SK-N-SH (cell line): Measurements from ENCODE around the gene UAP1L1. TPM values are rescaled to one million over a fixed set of nuclear protein-coding genes. Genes with fewer than 3 reads are reported as not detected.

ENCODE experiments used
- CTCF ChIA-PET: fragments of 300-600, 350-600 bp; formaldehyde crosslinking; extraction: SDS; loops from one replicate; lab custom pipeline; 2021; lab: Yijun Ruan, JAX
- POLR2A ChIA-PET: fragments of 350-600 bp; sonication (Branson Sonifier 250); formaldehyde crosslinking; extraction: SDS; loops from one replicate; lab custom pipeline; 2020; ENCODE audit warnings: antibody characterized with exemption, inconsistent platforms; lab: Yijun Ruan, JAX
- DNase-seq: peaks from one replicate; pipeline ENCODE4 v3.0.0; 2012
- H2AFZ ChIP-seq: fragments of 200-600 bp; sonication (generic); 2 replicates; pipeline ENCODE4 v1.8.1; 2016; ENCODE audit warnings: antibody characterized with exemption, mild to moderate bottlenecking, low read depth
- H3F3A ChIP-seq: fragments of 200-600 bp; sonication (generic); replicated peaks from 2 replicates; pipeline ENCODE3; 2016; ENCODE audit warnings: antibody characterized with exemption, mild to moderate bottlenecking; ENCODE audit not compliant: insufficient read depth
- H3K27ac ChIP-seq, 2 experiments: fragments of 200-500 bp in 1 of 2; fragments of 200-600 bp in 1 of 2; sonication (Bioruptor generic) in 1 of 2; sonication (generic), shearing (Covaris generic) in 1 of 2; 2 replicates each; pipeline versions ENCODE4 v1.5.1 to v1.6.1; 2014 to 2016; ENCODE audit warnings: low read depth in 2 of 2, inconsistent platforms in 1 of 2, low read length in 1 of 2, mild to moderate bottlenecking in 1 of 2, mixed read lengths in 1 of 2
- H3K27me3 ChIP-seq: fragments of 200-600 bp; sonication (generic), shearing (Covaris generic); 2 replicates; pipeline ENCODE4 v1.6.1; 2016; ENCODE audit warnings: mixed run types; ENCODE audit not compliant: insufficient read depth
- H3K36me3 ChIP-seq, 2 experiments: fragments of 200-500 bp in 1 of 2; fragments of 200-600 bp in 1 of 2; sonication (Bioruptor generic) in 1 of 2; sonication (generic) in 1 of 2; replicated peaks in 1 of 2; 2 replicates each; pipeline versions ENCODE3 to v1.5.1; 2014 to 2016; ENCODE audit warnings: low read length in 1 of 2, mild to moderate bottlenecking in 1 of 2; ENCODE audit not compliant: insufficient read depth in 2 of 2, control insufficient read depth in 1 of 2
- H3K4me1 ChIP-seq, 2 experiments: fragments of 200-500 bp in 1 of 2; fragments of 200-600 bp in 1 of 2; sonication (Bioruptor generic) in 1 of 2; sonication (generic), shearing (Covaris generic) in 1 of 2; 2 replicates each; pipeline versions ENCODE4 v1.5.1 to v1.6.1; 2014 to 2016; ENCODE audit warnings: low read depth in 1 of 2, low read length in 1 of 2, mixed run types in 1 of 2; ENCODE audit not compliant: insufficient read depth in 2 of 2, control insufficient read depth in 1 of 2
- H3K4me2 ChIP-seq: fragments of 200-600 bp; sonication (generic), shearing (Covaris generic); 2 replicates; pipeline ENCODE4 v1.6.1; 2017; ENCODE audit warnings: mixed run types
- H3K4me3 ChIP-seq, 2 experiments: fragments of 200-500 bp in 1 of 2; fragments of 200-600 bp in 1 of 2; sonication (Bioruptor generic) in 1 of 2; sonication (generic), shearing (Covaris generic) in 1 of 2; 2 replicates each; pipeline versions ENCODE4 v1.5.1 to v1.8.1; 2014 to 2016; ENCODE audit warnings: low read depth in 2 of 2, inconsistent platforms in 1 of 2, low read length in 1 of 2, mild to moderate bottlenecking in 1 of 2, mixed read lengths in 1 of 2, moderate library complexity in 1 of 2
- H3K79me2 ChIP-seq: fragments of 200-600 bp; sonication (generic); 2 replicates; pipeline ENCODE4 v1.8.1; 2017; ENCODE audit warnings: mild to moderate bottlenecking; ENCODE audit not compliant: insufficient read depth
- H3K9ac ChIP-seq: fragments of 200-600 bp; sonication (generic); 2 replicates; pipeline ENCODE4 v1.6.1; 2017; ENCODE audit warnings: mixed run types
- H3K9me2 ChIP-seq: fragments of 200-600 bp; sonication (generic); 2 replicates; pipeline ENCODE4 v1.6.1; 2017; ENCODE audit warnings: mixed run types
- H3K9me3 ChIP-seq: fragments of 200-600 bp; sonication (generic); 2 replicates; pipeline ENCODE4 v1.6.1; 2017; ENCODE audit warnings: mixed run types, mild to moderate bottlenecking, moderate library complexity
- H4K20me1 ChIP-seq: fragments of 200-600 bp; sonication (generic); 2 replicates; pipeline ENCODE4 v1.6.1; 2017; ENCODE audit warnings: mild to moderate bottlenecking, mixed run types; ENCODE audit not compliant: insufficient read depth
- ELF1 ChIP-seq: IDR thresholded peaks from 2 replicates; pipeline ENCODE4 v1.4.0; 2012
- EP300 ChIP-seq, 2 experiments: IDR thresholded peaks; 2 replicates each; pipeline versions ENCODE4 v1.4.0 to v1.6.1; 2012; ENCODE audit warnings: borderline replicate concordance in 1 of 2, low read depth in 1 of 2, low read length in 1 of 2
- EZH2phosphoT487 ChIP-seq: fragments of 200-600 bp; sonication (generic); IDR thresholded peaks from 2 replicates; pipeline ENCODE4 v1.6.1; 2017; ENCODE audit warnings: low read depth, mixed run types, mild to moderate bottlenecking, antibody characterized with exemption, moderate library complexity, borderline replicate concordance
- FOSL2 ChIP-seq: IDR thresholded peaks from 2 replicates; pipeline ENCODE4 v1.4.0; 2012; ENCODE audit warnings: low read depth, mild to moderate bottlenecking, moderate library complexity, borderline replicate concordance
- FOXJ3 ChIP-seq: sonication (generic); formaldehyde crosslinking; IDR thresholded peaks from 2 replicates; pipeline ENCODE4 v1.5.1; 2020; ENCODE audit warnings: mild to moderate bottlenecking, missing genetic modification reagents
- FOXM1 ChIP-seq: IDR thresholded peaks from 2 replicates; pipeline ENCODE4 v1.4.0; 2012; ENCODE audit warnings: low read depth, mild to moderate bottlenecking
- GATA2 ChIP-seq: sonication (generic); formaldehyde crosslinking; IDR thresholded peaks from 2 replicates; pipeline ENCODE4 v1.5.0; 2020; ENCODE audit warnings: mild to moderate bottlenecking, missing genetic modification reagents
- MAX ChIP-seq: IDR thresholded peaks from 2 replicates; pipeline ENCODE4 v1.4.0; 2012; ENCODE audit warnings: low read depth
- MEF2A ChIP-seq: IDR thresholded peaks from 2 replicates; pipeline ENCODE4 v1.4.0; 2012; ENCODE audit warnings: low read depth, borderline replicate concordance
- MXI1 ChIP-seq: IDR thresholded peaks from 2 replicates; pipeline ENCODE4 v1.6.1; 2012; ENCODE audit warnings: mild to moderate bottlenecking, low read depth, low read length, improper control_type of control experiment
- RFX5 ChIP-seq: IDR thresholded peaks from 2 replicates; pipeline ENCODE4 v1.6.1; 2012; ENCODE audit warnings: mild to moderate bottlenecking, improper control_type of control experiment, low read length
- SIN3A ChIP-seq: IDR thresholded peaks from 2 replicates; pipeline ENCODE4 v1.6.1; 2012; ENCODE audit warnings: low read depth, mild to moderate bottlenecking, low read length, moderate library complexity, borderline replicate concordance
- USF2 ChIP-seq: fragments of 150-350 bp; IDR thresholded peaks from 2 replicates; pipeline ENCODE4 v1.6.1; 2017; ENCODE audit warnings: antibody characterized with exemption, low read length, low read depth, borderline replicate concordance
- ZBTB33 ChIP-seq: IDR thresholded peaks from 2 replicates; pipeline ENCODE4 v1.4.0; 2012; ENCODE audit warnings: low read depth, borderline replicate concordance
- WGBS: methylation state at CpG from one replicate; pipeline ENCODE4 v1.1.6; 2017; ENCODE audit warnings: low lambda C conversion rate; 5-methylcytosine and 5-hydroxymethylcytosine counted together
- polyA plus RNA-seq, 3 experiments: library from polyadenylated mRNA; depleted of rRNA; stranded (reverse); fragments of >200 nt; gene quantifications; 2 replicates each; pipeline ENCODE4 v1.2.3, GENCODE V29; 2012

UAP1L1 gene
- polyA plus RNA-seq, 1 of the 3 experiments (the other 2 are of a cell fraction): 5.6 TPM

- CTCF ChIA-PET: interaction anchor here (1.5 to 16.8 kb wide), 9 partner anchors 8 to 165 kb away, joined by 4 to 803 read pairs (median 17); partner anchors contain the start of genes ABCA2, CYSRT1, ENTPD2 and FUT7
- Histone ChIP-seq H3K4me3 (peak overlapping the region in 1 of 2 experiments; percentile 53; a peak in 1 of 4 replicates), H3K9ac (no peak overlapping the region), H3K9me2 (no peaks in the 10 kb centered on the region), H3K4me2 (peak overlapping the region; percentile 80; the same call in 1 of the 2 replicates), H3K9me3 (no peaks in the 10 kb centered on the region), H3K27ac (peak overlapping the region in 1 of 2 experiments; percentile 80; a peak in 2 of 4 replicates), H2AFZ (0 out of 2 replicates have a peak overlapping the region, but pooled peaks have one; percentile 84), H3K4me1 (peaks cover 0 to 29% of the 10 kb centered on the region in 2 experiments; a peak in 1 of 4 replicates), H3K79me2 (0 out of 2 replicates have a peak, but pooled peaks cover 3% of the 10 kb centered on the region), H4K20me1 (peaks cover 12% of the 10 kb centered on the region; the same call in 1 of the 2 replicates), H3K27me3 (no peaks in the 10 kb centered on the region), H3K36me3 (no peaks in the 10 kb centered on the region), H3F3A (peaks cover 15% of the 10 kb centered on the region)
- POLR2A ChIA-PET: interaction anchor here (1.1 to 2.8 kb wide), 3 partner anchors 15 to 170 kb away, joined by 6 to 21 read pairs (median 17); partner anchors contain the start of genes MAN1B1 and TUBB4B
- 100% methylated on average over 1 of the region's 2 CpGs for WGBS
- TF ChIP-seq SIN3A (no peak), FOXM1 (no peak), GATA2 (CRISPR knock-in tag) (no peak), ZBTB33 (no peak), FOXJ3 (CRISPR knock-in tag) (no peak), EZH2phosphoT487 (no peak), FOSL2 (no peak), RFX5 (no peak), MXI1 (no peak), EP300 (IDR thresholded peaks at IDR 0.05; ENCODE audit: borderline replicate concordance in 1 of 2, low read depth in 1 of 2, low read length in 1 of 2) (no peak), ELF1 (no peak), MEF2A (no peak), MAX (no peak), USF2 (no peak)
- no peak for DNase-seq
Measured at GRCh38 chr9:137071282-137071681, 6.0 kb upstream of the UAP1L1 start.
